ENCODE results near the gene ZNF497. TPM values are rescaled to one million over a fixed set of nuclear protein-coding genes. Genes with fewer than 3 reads are reported as not detected.

ZNF497 gene
- polyA plus RNA-seq, 1 of the 3 experiments (the other 2 are of a cell fraction): 1.1 TPM

DNA sequence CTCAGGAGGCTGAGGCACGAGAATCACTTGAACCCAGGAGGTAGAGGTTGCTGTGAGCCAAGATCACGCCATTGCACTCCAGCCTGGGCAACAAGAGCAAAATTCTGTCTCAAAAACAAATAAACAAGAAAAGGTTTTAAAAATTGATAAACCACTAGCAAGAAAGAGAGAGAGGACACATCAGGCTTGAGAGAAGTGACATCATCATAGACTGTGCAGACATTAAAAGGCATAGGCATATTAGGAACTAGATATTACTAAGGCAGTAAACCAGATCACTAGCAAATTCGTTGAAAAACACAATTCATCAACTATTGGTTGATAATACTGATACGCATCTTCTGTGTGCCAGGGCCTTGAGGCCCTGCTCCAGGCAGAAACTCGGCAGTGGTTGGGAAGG lies 17.0 kb downstream of the ZNF497 start:
- peak overlapping the region; percentile 78; the same call in 1 of the 2 replicates for H3K4me2 ChIP-seq
- no peak overlapping the region for H2AFZ ChIP-seq (ENCODE audit: low read depth)
- WGBS (ENCODE audit: low lambda C conversion rate): 86% methylated on average over 5 of the region's 5 CpGs
- peaks cover 5% of the 10 kb centered on the region for H3F3A ChIP-seq (replicated peaks; ENCODE audit: insufficient read depth)
- no peak for DNase-seq
- H3K79me2 ChIP-seq (ENCODE audit: insufficient read depth): peaks cover 66% of the 10 kb centered on the region
- no peaks in the 10 kb centered on the region for H4K20me1 ChIP-seq (ENCODE audit: insufficient read depth)
- H3K27me3 ChIP-seq (ENCODE audit: insufficient read depth): no peaks in the 10 kb centered on the region
- H3K9me3 ChIP-seq: no peaks in the 10 kb centered on the region
- no peak overlapping the region for H3K9ac ChIP-seq
- H3K36me3 ChIP-seq (replicated peaks in 1 of 2; ENCODE audit: control insufficient read depth in 1 of 2, insufficient read depth in 2 of 2, low read length in 1 of 2): peaks cover 12% of the 10 kb centered on the region in 2 experiments
- POLR2A ChIA-PET: interaction anchor here (1.2 kb wide), 1 partner anchor 9 kb away, joined by 3 read pairs; no protein-coding TSS in a partner anchor
- peaks cover 0 to 6% of the 10 kb centered on the region in 2 experiments; a peak in 2 of 4 replicates for H3K4me1 ChIP-seq (ENCODE audit: control insufficient read depth in 1 of 2, insufficient read depth in 2 of 2, low read depth in 1 of 2, low read length in 1 of 2)
- no peak for TF ChIP-seq ELF1 (IDR thresholded peaks at IDR 0.05)
- TF ChIP-seq SIN3A (IDR thresholded peaks at IDR 0.05; ENCODE audit: borderline replicate concordance, low read depth, low read length): no peak
- TF ChIP-seq JUND (IDR thresholded peaks at IDR 0.05): no peak
- CTCF ChIA-PET: interaction anchor here (0.8 to 2.0 kb wide), 3 partner anchors 15 to 17 kb away, joined by 3 to 7 read pairs (median 3); partner anchors contain the start of gene ZNF497
- no peak overlapping the region for H3K27ac ChIP-seq (ENCODE audit: low read depth in 2 of 2, low read length in 1 of 2)
- H3K9me2 ChIP-seq: no peaks in the 10 kb centered on the region
- H3K4me3 ChIP-seq (ENCODE audit: low read depth in 2 of 2, low read length in 1 of 2): no peak overlapping the region

DNA sequence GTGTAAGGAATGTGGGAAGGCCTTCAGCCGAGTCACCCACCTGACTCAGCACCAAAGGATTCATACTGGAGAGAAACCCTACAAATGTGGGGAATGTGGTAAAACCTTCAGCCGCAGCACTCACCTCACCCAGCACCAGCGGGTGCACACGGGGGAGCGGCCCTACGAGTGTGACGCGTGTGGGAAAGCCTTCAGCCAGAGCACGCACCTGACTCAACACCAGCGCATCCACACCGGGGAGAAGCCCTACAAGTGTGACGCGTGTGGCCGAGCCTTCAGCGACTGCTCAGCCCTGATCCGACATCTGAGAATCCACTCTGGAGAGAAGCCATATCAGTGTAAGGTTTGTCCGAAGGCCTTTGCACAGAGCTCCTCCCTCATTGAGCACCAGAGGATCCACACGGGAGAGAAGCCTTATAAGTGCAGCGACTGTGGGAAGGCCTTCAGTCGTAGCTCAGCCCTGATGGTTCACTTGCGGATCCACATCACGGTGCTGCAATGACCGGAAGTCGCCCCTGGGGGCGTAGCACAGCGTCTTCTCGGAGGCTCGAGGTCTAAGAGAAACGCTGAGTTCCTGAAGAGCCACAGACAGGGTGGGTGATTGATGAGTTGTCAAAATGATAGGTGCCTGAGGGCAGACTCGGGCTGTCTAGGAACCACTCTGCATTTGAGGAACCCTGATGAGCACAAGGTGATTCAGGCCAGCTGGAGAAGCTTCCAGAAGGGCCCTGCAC lies 23.6 kb downstream of the ZNF497 start:
- 81% methylated on average over 15 of the region's 30 CpGs for WGBS (ENCODE audit: low lambda C conversion rate)
- Histone ChIP-seq H3K27ac (ENCODE audit: low read depth in 2 of 2, low read length in 1 of 2) (no peak overlapping the region), H3K4me2 (no peak overlapping the region), H2AFZ (ENCODE audit: low read depth) (no peak overlapping the region), H3K9me2 (no peaks in the 10 kb centered on the region), H3F3A (replicated peaks; ENCODE audit: insufficient read depth) (no peaks in the 10 kb centered on the region), H3K9ac (no peak overlapping the region), H3K4me1 (ENCODE audit: control insufficient read depth in 1 of 2, insufficient read depth in 2 of 2, low read depth in 1 of 2, low read length in 1 of 2) (no peaks in the 10 kb centered on the region), H3K4me3 (ENCODE audit: low read depth in 2 of 2, low read length in 1 of 2) (no peak overlapping the region), H3K9me3 (no peaks in the 10 kb centered on the region), H4K20me1 (ENCODE audit: insufficient read depth) (no peaks in the 10 kb centered on the region), H3K36me3 (replicated peaks in 1 of 2; ENCODE audit: control insufficient read depth in 1 of 2, insufficient read depth in 2 of 2, low read length in 1 of 2) (peaks cover 24 to 52% of the 10 kb centered on the region in 2 experiments), H3K27me3 (ENCODE audit: insufficient read depth) (no peaks in the 10 kb centered on the region), H3K79me2 (ENCODE audit: insufficient read depth) (peaks cover 16% of the 10 kb centered on the region; the same call in 1 of the 2 replicates)
- POLR2A ChIA-PET: no interaction called here
- no peak for DNase-seq
- TF ChIP-seq, protein P1, sequence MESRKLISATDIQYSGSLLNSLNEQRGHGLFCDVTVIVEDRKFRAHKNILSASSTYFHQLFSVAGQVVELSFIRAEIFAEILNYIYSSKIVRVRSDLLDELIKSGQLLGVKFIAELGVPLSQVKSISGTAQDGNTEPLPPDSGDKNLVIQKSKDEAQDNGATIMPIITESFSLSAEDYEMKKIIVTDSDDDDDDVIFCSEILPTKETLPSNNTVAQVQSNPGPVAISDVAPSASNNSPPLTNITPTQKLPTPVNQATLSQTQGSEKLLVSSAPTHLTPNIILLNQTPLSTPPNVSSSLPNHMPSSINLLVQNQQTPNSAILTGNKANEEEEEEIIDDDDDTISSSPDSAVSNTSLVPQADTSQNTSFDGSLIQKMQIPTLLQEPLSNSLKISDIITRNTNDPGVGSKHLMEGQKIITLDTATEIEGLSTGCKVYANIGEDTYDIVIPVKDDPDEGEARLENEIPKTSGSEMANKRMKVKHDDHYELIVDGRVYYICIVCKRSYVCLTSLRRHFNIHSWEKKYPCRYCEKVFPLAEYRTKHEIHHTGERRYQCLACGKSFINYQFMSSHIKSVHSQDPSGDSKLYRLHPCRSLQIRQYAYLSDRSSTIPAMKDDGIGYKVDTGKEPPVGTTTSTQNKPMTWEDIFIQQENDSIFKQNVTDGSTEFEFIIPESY (IDR thresholded peaks at IDR 0.05; ENCODE audit: borderline replicate concordance, low read depth): no peak
- TF ChIP-seq SIN3A (IDR thresholded peaks at IDR 0.05; ENCODE audit: borderline replicate concordance, low read depth, low read length): no peak
- TF ChIP-seq MXI1 (IDR thresholded peaks at IDR 0.05; ENCODE audit: low read depth, low read length): no peak
- CTCF ChIA-PET: interaction anchor here (1.0 kb wide), 1 partner anchor 9 kb away, joined by 3 read pairs; no protein-coding TSS in a partner anchor

DNA sequence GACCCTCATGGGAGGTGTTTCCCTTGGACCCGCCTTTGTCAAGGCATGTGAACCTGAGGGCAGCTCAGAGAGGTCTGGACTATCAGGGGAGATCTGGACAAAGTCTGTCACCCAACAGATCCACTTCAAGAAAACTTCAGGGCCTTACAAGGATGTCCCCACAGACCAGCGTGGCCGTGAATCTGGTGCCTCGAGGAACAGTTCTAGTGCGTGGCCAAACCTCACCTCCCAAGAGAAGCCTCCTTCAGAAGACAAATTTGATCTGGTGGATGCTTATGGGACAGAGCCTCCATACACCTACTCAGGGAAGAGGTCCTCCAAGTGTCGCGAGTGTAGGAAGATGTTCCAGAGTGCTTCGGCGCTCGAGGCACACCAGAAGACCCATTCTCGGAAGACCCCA lies 24.2 kb downstream of the ZNF497 start:
- Histone ChIP-seq H3F3A (replicated peaks; ENCODE audit: insufficient read depth) (no peaks in the 10 kb centered on the region), H3K9ac (no peak overlapping the region), H2AFZ (ENCODE audit: low read depth) (no peak overlapping the region), H4K20me1 (ENCODE audit: insufficient read depth) (no peaks in the 10 kb centered on the region), H3K79me2 (ENCODE audit: insufficient read depth) (peaks cover 14% of the 10 kb centered on the region; the same call in 1 of the 2 replicates), H3K36me3 (replicated peaks in 1 of 2; ENCODE audit: control insufficient read depth in 1 of 2, insufficient read depth in 2 of 2, low read length in 1 of 2) (peaks cover 24 to 52% of the 10 kb centered on the region in 2 experiments), H3K27me3 (ENCODE audit: insufficient read depth) (no peaks in the 10 kb centered on the region), H3K9me3 (no peaks in the 10 kb centered on the region), H3K4me3 (ENCODE audit: low read depth in 2 of 2, low read length in 1 of 2) (no peak overlapping the region), H3K9me2 (no peaks in the 10 kb centered on the region), H3K27ac (ENCODE audit: low read depth in 2 of 2, low read length in 1 of 2) (no peak overlapping the region), H3K4me1 (ENCODE audit: control insufficient read depth in 1 of 2, insufficient read depth in 2 of 2, low read depth in 1 of 2, low read length in 1 of 2) (no peaks in the 10 kb centered on the region), H3K4me2 (no peak overlapping the region)
- ChIA-PET POLR2A (no interaction called here), CTCF (no interaction called here)
- WGBS (ENCODE audit: low lambda C conversion rate): 97% methylated on average over 8 of the region's 11 CpGs
- no peak for TF ChIP-seq EZH2phosphoT487 (IDR thresholded peaks at IDR 0.05; ENCODE audit: borderline replicate concordance, low read depth)
- TF ChIP-seq YY1 (IDR thresholded peaks at IDR 0.05; ENCODE audit: low read depth): no peak
- TF ChIP-seq, protein P2, sequence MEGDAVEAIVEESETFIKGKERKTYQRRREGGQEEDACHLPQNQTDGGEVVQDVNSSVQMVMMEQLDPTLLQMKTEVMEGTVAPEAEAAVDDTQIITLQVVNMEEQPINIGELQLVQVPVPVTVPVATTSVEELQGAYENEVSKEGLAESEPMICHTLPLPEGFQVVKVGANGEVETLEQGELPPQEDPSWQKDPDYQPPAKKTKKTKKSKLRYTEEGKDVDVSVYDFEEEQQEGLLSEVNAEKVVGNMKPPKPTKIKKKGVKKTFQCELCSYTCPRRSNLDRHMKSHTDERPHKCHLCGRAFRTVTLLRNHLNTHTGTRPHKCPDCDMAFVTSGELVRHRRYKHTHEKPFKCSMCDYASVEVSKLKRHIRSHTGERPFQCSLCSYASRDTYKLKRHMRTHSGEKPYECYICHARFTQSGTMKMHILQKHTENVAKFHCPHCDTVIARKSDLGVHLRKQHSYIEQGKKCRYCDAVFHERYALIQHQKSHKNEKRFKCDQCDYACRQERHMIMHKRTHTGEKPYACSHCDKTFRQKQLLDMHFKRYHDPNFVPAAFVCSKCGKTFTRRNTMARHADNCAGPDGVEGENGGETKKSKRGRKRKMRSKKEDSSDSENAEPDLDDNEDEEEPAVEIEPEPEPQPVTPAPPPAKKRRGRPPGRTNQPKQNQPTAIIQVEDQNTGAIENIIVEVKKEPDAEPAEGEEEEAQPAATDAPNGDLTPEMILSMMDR (IDR thresholded peaks at IDR 0.05): no peak
- no peak for TF ChIP-seq RFX5 (IDR thresholded peaks at IDR 0.05; ENCODE audit: low read length)
- no peak for DNase-seq

Data from SK-N-SH (cell line).